A673 (cell line): ENCODE results near the gene PCP4L1. TPM values are rescaled to one million over a fixed set of nuclear protein-coding genes. Genes with fewer than 3 reads are reported as not detected.

Experiments used
- BruUV-seq: library from RNA; stranded (reverse); fragments of 400-500 nt; replicated peaks from 2 replicates; lab custom pipeline; 2021; lab: Mats Ljungman, UMichigan
- CTCF ChIA-PET: fragments of 300-600 bp; sonication (Branson Sonifier 250); formaldehyde crosslinking; loops from one replicate; lab custom pipeline; 2022; ENCODE audit warnings: antibody characterized with exemption; lab: Charles Lee
- POLR2A ChIA-PET: fragments of 300-600 bp; sonication (Branson Sonifier 250); formaldehyde crosslinking; loops from one replicate; lab custom pipeline; 2022; ENCODE audit warnings: antibody characterized with exemption; ENCODE audit not compliant: low non-redundant PET; lab: Charles Lee
- DNase-seq: peaks from one replicate; pipeline ENCODE4 v3.0.0-alpha.2; 2015; ENCODE audit warnings: low spot score
- H3K27ac ChIP-seq: fragments of 200-600 bp; sonication (generic); 2 replicates; pipeline ENCODE4 v1.5.1; 2016; ENCODE audit warnings: mixed run types, low read depth, mild to moderate bottlenecking, mixed read lengths, antibody characterized with exemption, low read length; ENCODE audit not compliant: poor library complexity, severe bottlenecking
- H3K27me3 ChIP-seq: fragments of 200-600 bp; sonication (generic); replicated peaks from 2 replicates; pipeline ENCODE4 v1.6.1; 2017; ENCODE audit warnings: mixed run types, low read depth, mild to moderate bottlenecking, mixed read lengths, antibody characterized with exemption, low read length; ENCODE audit not compliant: insufficient read depth, poor library complexity
- H3K36me3 ChIP-seq: fragments of 200-600 bp; sonication (generic); 2 replicates; pipeline ENCODE4 v1.6.1; 2016; ENCODE audit warnings: mixed run types, mild to moderate bottlenecking, mixed read lengths, antibody characterized with exemption, low read length; ENCODE audit not compliant: insufficient read depth, poor library complexity, severe bottlenecking
- H3K4me1 ChIP-seq: fragments of 200-600 bp; sonication (generic); 2 replicates; pipeline ENCODE4 v1.6.1; 2017; ENCODE audit warnings: mixed run types, mild to moderate bottlenecking, mixed read lengths, antibody characterized with exemption, low read length; ENCODE audit not compliant: insufficient read depth, poor library complexity, severe bottlenecking
- H3K4me3 ChIP-seq: fragments of 200-600 bp; sonication (generic); 2 replicates; pipeline ENCODE4 v1.5.1; 2016; ENCODE audit warnings: low read depth, mixed run types, mild to moderate bottlenecking, mixed read lengths, low read length; ENCODE audit not compliant: poor library complexity, severe bottlenecking
- H3K9me3 ChIP-seq: fragments of 200-600 bp; sonication (generic); 2 replicates; pipeline ENCODE4 v1.6.1; 2016; ENCODE audit warnings: mixed run types, low read depth, mild to moderate bottlenecking, mixed read lengths, antibody characterized with exemption, low read length; ENCODE audit not compliant: poor library complexity, severe bottlenecking
- CTCF ChIP-seq: fragments of 300-800, 200-600 bp; sonication (generic); conservative IDR thresholded peaks from 2 replicates; pipeline ENCODE4 v1.5.1; 2017; ENCODE audit warnings: low read depth, mild to moderate bottlenecking, antibody characterized with exemption, low read length, moderate library complexity, mixed read lengths
- EZH2 ChIP-seq: fragments of 200-600 bp; sonication (generic); IDR thresholded peaks from 2 replicates; pipeline ENCODE4 v1.6.1; 2017; ENCODE audit warnings: borderline replicate concordance, low read depth, mild to moderate bottlenecking, mixed read lengths, antibody characterized with exemption, low read length; ENCODE audit not compliant: poor library complexity, severe bottlenecking
- intact Hi-C: fragments of 100-400 bp; cut with micrococcal nuclease; formaldehyde crosslinking; loops from one replicate; pipeline ENCODE4 v1.10.0; 2022; ENCODE audit not compliant: unreplicated experiment
- total RNA-seq: library from RNA; stranded (reverse); gene quantifications from 2 replicates; pipeline ENCODE4 v1.2.3, GENCODE V29; 2021

Gene PCP4L1
- total RNA-seq, 1 experiment from 2014 or later: not detected

GRCh38 chr1:161226759-161227158 lies 31.8 kb upstream of the PCP4L1 start:
- peak overlapping the region; percentile 68 for H3K27ac ChIP-seq
- CTCF ChIA-PET: no interaction called here
- no peaks in the 10 kb centered on the region for H3K9me3 ChIP-seq
- H3K36me3 ChIP-seq: peaks cover 16% of the 10 kb centered on the region
- no TSS peak for BruUV-seq
- H3K27me3 ChIP-seq: no peaks in the 10 kb centered on the region
- TF ChIP-seq CTCF (no peak), EZH2 (no peak)
- POLR2A ChIA-PET: no interaction called here
- peaks cover 18% of the 10 kb centered on the region for H3K4me1 ChIP-seq
- peak overlapping the region; percentile 78 for H3K4me3 ChIP-seq
- no peak for DNase-seq
- intact Hi-C loops: loop anchor here (1.0 to 5.0 kb wide), 2 partner anchors 65 to 156 kb away; no protein-coding TSS in a partner anchor

GRCh38 chr1:161227196-161227871 lies 31.2 kb upstream of the PCP4L1 start:
- no peaks in the 10 kb centered on the region for H3K9me3 ChIP-seq
- H3K27ac ChIP-seq: peak overlapping the region; percentile 68
- DNase-seq: peak; percentile 83
- intact Hi-C loops: loop anchor here (1.0 to 5.0 kb wide), 2 partner anchors 64 to 155 kb away; no protein-coding TSS in a partner anchor
- no peaks in the 10 kb centered on the region for H3K27me3 ChIP-seq
- no TSS peak for BruUV-seq
- TF ChIP-seq EZH2 (no peak), CTCF (peak; percentile 88)
- peaks cover 16% of the 10 kb centered on the region for H3K36me3 ChIP-seq
- peaks cover 18% of the 10 kb centered on the region for H3K4me1 ChIP-seq
- POLR2A ChIA-PET: no interaction called here
- CTCF ChIA-PET: no interaction called here
- peak overlapping the region; percentile 78 for H3K4me3 ChIP-seq

- no peak overlapping the region for H3K27ac ChIP-seq
- H3K4me3 ChIP-seq: no peak overlapping the region
- H3K36me3 ChIP-seq: peaks cover 16% of the 10 kb centered on the region
- no peaks in the 10 kb centered on the region for H3K27me3 ChIP-seq
- CTCF ChIA-PET: no interaction called here
- BruUV-seq: no TSS peak
- no peaks in the 10 kb centered on the region for H3K9me3 ChIP-seq
- peaks cover 18% of the 10 kb centered on the region for H3K4me1 ChIP-seq
- intact Hi-C loops: loop anchor here (5.0 kb wide), 1 partner anchor 154 kb away; no protein-coding TSS in a partner anchor
- TF ChIP-seq EZH2 (no peak), CTCF (no peak)
- POLR2A ChIA-PET: no interaction called here
- DNase-seq: no peak
Measured at GRCh38 chr1:161228032-161228431, 30.5 kb upstream of the PCP4L1 start.
